ENCODE results near the gene P2RX6. TPM values are rescaled to one million over a fixed set of nuclear protein-coding genes. Genes with fewer than 3 reads are reported as not detected.

P2RX6 gene
- total and polyA plus RNA-seq, 7 experiments from 2014 or later = 0.15 to 1.7 (median 0.65) TPM; not detected in 1

GRCh38 chr22:21015466-21016006 lies 571 bp downstream of the P2RX6 start:
- peaks cover 0 to 21% (median 0%) of the 10 kb centered on the region in 5 donors for H3K27me3 Mint-ChIP-seq
- DNase-seq = no peak
- CTCF ChIA-PET = interaction anchor here (0.7 kb wide), 1 partner anchor 150 kb away, joined by 3 read pairs; no protein-coding TSS in a partner anchor
- Histone ChIP-seq H3K27me3 (ENCODE audit: control insufficient read depth in 2 of 2, insufficient read depth in 2 of 2, low read length in 2 of 2) (no peaks in the 10 kb centered on the region), H3K4me3 (ENCODE audit: low read length) (no peak overlapping the region), H3K36me3 (ENCODE audit: control insufficient read depth in 2 of 3, insufficient read depth in 3 of 3, low read length in 3 of 3) (no peaks in the 10 kb centered on the region), H3K4me1 (ENCODE audit: control insufficient read depth in 2 of 2, insufficient read depth in 2 of 2, low read length in 2 of 2) (peaks cover 13 to 17% of the 10 kb centered on the region in 2 donors), H3K9me3 (ENCODE audit: control insufficient read depth in 2 of 3, low read length in 3 of 3) (no peaks in the 10 kb centered on the region), H3K27ac (ENCODE audit: low read depth, low read length) (no peak overlapping the region)
- POLR2A ChIA-PET = interaction anchor here (1.4 kb wide), 1 partner anchor 16 kb away, joined by 3 read pairs; no protein-coding TSS in a partner anchor
- peak overlapping the region in 4 of 10 donors; percentile 21 to 88 (median 84) for H3K4me3 Mint-ChIP-seq
- no peaks in the 10 kb centered on the region for H3K9me3 Mint-ChIP-seq
- H3K36me3 Mint-ChIP-seq = no peaks in the 10 kb centered on the region
- intact Hi-C loops (cut with micrococcal nuclease) = no loop called here
- no peak for ATAC-seq
- H3K4me1 Mint-ChIP-seq = peaks cover 17 to 36% (median 29%) of the 10 kb centered on the region in 7 donors
- H3K27ac Mint-ChIP-seq = peak overlapping the region in 2 of 9 donors; percentile 5 to 80

DNA sequence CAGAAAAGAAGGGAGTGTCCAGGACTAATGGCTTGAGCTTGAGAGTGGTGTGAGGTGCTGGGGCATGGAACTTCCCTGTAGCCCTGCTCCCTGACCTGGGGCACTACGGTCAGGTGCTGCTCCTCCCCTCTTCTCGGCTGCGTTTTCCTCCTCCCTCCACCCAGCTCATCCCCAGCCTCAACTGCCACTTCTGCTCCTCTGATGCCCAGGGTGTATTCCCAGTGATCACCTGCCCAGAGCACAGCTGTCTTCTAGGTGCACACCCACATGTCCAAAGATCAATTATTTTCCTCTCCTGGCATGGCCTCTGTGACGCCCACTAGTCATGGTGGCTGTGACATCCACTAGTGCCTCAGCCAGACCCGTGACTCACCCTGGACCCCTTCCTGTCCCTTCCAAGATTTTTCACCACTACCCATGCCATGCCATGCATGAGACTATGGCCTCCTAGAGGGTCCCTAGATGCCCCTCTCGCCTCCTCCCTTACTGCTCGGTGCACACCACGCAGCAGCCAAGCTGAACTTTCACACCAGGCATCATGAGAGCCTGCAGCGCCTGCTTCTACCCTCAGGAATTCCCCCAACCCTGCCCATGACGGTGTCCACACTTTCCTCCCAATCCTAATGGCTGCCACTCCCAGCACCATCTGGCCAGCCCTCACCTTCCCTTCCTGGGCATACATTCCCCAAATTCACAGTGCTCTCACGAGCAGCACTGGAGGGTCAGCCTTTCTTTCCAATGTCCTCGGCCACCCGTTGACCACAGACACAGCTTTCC lies 1.9 kb downstream of the P2RX6 start:
- Histone ChIP-seq H3K36me3 (ENCODE audit: control insufficient read depth in 2 of 3, insufficient read depth in 3 of 3, low read length in 3 of 3) (no peaks in the 10 kb centered on the region), H3K27ac (ENCODE audit: low read depth, low read length) (no peak overlapping the region), H3K4me3 (ENCODE audit: low read length) (no peak overlapping the region), H3K9me3 (ENCODE audit: control insufficient read depth in 2 of 3, low read length in 3 of 3) (no peaks in the 10 kb centered on the region), H3K27me3 (ENCODE audit: control insufficient read depth in 2 of 2, insufficient read depth in 2 of 2, low read length in 2 of 2) (no peaks in the 10 kb centered on the region), H3K4me1 (ENCODE audit: control insufficient read depth in 2 of 2, insufficient read depth in 2 of 2, low read length in 2 of 2) (peaks cover 13 to 17% of the 10 kb centered on the region in 2 donors)
- ATAC-seq (no peak), DNase-seq (no peak)
- POLR2A ChIA-PET = interaction anchor here (0.7 kb wide), 1 partner anchor 35 kb away, joined by 3 read pairs; the partner anchor contains the start of gene LZTR1
- Mint-ChIP-seq H3K27ac (peak overlapping the region in 4 of 9 donors; percentile 39 to 82 (median 63)), H3K36me3 (no peaks in the 10 kb centered on the region), H3K9me3 (no peaks in the 10 kb centered on the region), H3K4me1 (peaks cover 17 to 36% (median 29%) of the 10 kb centered on the region in 7 donors), H3K27me3 (peaks cover 0 to 21% (median 0%) of the 10 kb centered on the region in 5 donors), H3K4me3 (peak overlapping the region in 7 of 10 donors; percentile 9 to 66 (median 44))
- intact Hi-C loops (cut with micrococcal nuclease) = no loop called here
- CTCF ChIA-PET = interaction anchor here (0.6 kb wide), 1 partner anchor 55 kb away, joined by 3 read pairs; no protein-coding TSS in a partner anchor

GRCh38 chr22:21018314-21018713 lies 3.3 kb downstream of the P2RX6 start:
- no peaks in the 10 kb centered on the region for H3K36me3 ChIP-seq (ENCODE audit: control insufficient read depth in 2 of 3, insufficient read depth in 3 of 3, low read length in 3 of 3)
- Mint-ChIP-seq H3K4me1 (peaks cover 17 to 32% (median 26%) of the 10 kb centered on the region in 7 donors), H3K27me3 (peaks cover 0 to 18% (median 0%) of the 10 kb centered on the region in 5 donors), H3K9me3 (no peaks in the 10 kb centered on the region), H3K27ac (no peak overlapping the region), H3K36me3 (no peaks in the 10 kb centered on the region), H3K4me3 (no peak overlapping the region)
- no peak for DNase-seq
- ATAC-seq = no peak
- H3K9me3 ChIP-seq (ENCODE audit: control insufficient read depth in 2 of 3, low read length in 3 of 3) = no peaks in the 10 kb centered on the region
- ChIA-PET POLR2A (no interaction called here), CTCF (no interaction called here)
- no peaks in the 10 kb centered on the region for H3K27me3 ChIP-seq (ENCODE audit: control insufficient read depth in 2 of 2, insufficient read depth in 2 of 2, low read length in 2 of 2)
- peaks cover 13 to 17% of the 10 kb centered on the region in 2 donors for H3K4me1 ChIP-seq (ENCODE audit: control insufficient read depth in 2 of 2, insufficient read depth in 2 of 2, low read length in 2 of 2)
- intact Hi-C loops (cut with micrococcal nuclease) = no loop called here
- no peak overlapping the region for H3K4me3 ChIP-seq (ENCODE audit: low read length)
- H3K27ac ChIP-seq (ENCODE audit: low read depth, low read length) = no peak overlapping the region

GRCh38 chr22:21020802-21021429 lies 6.0 kb downstream of the P2RX6 start:
- H3K4me3 Mint-ChIP-seq = no peak overlapping the region
- peaks cover 0 to 4% (median 0%) of the 10 kb centered on the region in 5 donors for H3K27me3 Mint-ChIP-seq
- Histone ChIP-seq H3K4me3 (ENCODE audit: low read length) (no peak overlapping the region), H3K4me1 (ENCODE audit: control insufficient read depth in 2 of 2, insufficient read depth in 2 of 2, low read length in 2 of 2) (peaks cover 10 to 11% of the 10 kb centered on the region in 2 donors), H3K27me3 (ENCODE audit: control insufficient read depth in 2 of 2, insufficient read depth in 2 of 2, low read length in 2 of 2) (no peaks in the 10 kb centered on the region), H3K9me3 (ENCODE audit: control insufficient read depth in 2 of 3, low read length in 3 of 3) (no peaks in the 10 kb centered on the region), H3K27ac (ENCODE audit: low read depth, low read length) (no peak overlapping the region), H3K36me3 (ENCODE audit: control insufficient read depth in 2 of 3, insufficient read depth in 3 of 3, low read length in 3 of 3) (no peaks in the 10 kb centered on the region)
- H3K9me3 Mint-ChIP-seq = peaks cover 0 to 2% (median 0%) of the 10 kb centered on the region in 11 donors
- ChIA-PET CTCF (interaction anchor here (0.6 to 1.1 kb wide), 2 partner anchors 19 to 240 kb away, joined by 3 read pairs; partner anchors contain the start of gene THAP7), POLR2A (no interaction called here)
- DNase-seq (no peak), ATAC-seq (peak; percentile 58)
- H3K36me3 Mint-ChIP-seq = no peaks in the 10 kb centered on the region
- H3K4me1 Mint-ChIP-seq = peaks cover 11 to 18% (median 16%) of the 10 kb centered on the region in 7 donors
- peak overlapping the region in 2 of 9 donors; percentile 23 to 34 for H3K27ac Mint-ChIP-seq
- intact Hi-C loops (cut with micrococcal nuclease) = no loop called here

DNA sequence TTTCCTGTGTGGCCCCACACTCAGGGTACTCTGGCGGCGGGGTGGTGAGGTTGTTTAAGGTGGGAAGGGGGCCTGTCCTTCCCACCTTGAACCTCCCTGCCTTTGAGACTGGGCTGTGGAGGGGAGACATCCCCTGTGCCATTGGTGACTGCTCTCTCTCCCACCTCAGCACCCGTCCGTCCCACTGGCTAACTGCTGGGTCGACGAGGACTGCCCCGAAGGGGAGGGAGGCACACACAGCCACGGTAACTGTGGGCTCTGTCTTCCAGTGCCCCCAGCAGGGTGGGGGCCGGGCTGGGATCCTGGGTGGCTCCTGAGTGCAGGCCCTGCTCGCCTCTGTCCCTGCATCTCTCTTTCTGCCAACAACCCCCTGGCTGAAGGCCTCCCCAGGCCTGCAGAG lies 7.5 kb downstream of the P2RX6 start:
- H3K27ac ChIP-seq (ENCODE audit: low read depth, low read length) = no peak overlapping the region
- ChIA-PET POLR2A (no interaction called here), CTCF (interaction anchor here (0.7 kb wide), 1 partner anchor 24 kb away, joined by 3 read pairs; no protein-coding TSS in a partner anchor)
- no peaks in the 10 kb centered on the region for H3K36me3 ChIP-seq (ENCODE audit: control insufficient read depth in 2 of 3, insufficient read depth in 3 of 3, low read length in 3 of 3)
- Mint-ChIP-seq H3K9me3 (peaks cover 0 to 2% (median 0%) of the 10 kb centered on the region in 11 donors), H3K4me1 (peaks cover 5 to 15% (median 9%) of the 10 kb centered on the region in 7 donors), H3K27ac (no peak overlapping the region), H3K27me3 (no peaks in the 10 kb centered on the region), H3K4me3 (no peak overlapping the region), H3K36me3 (no peaks in the 10 kb centered on the region)
- no peak for ATAC-seq
- H3K27me3 ChIP-seq (ENCODE audit: control insufficient read depth in 2 of 2, insufficient read depth in 2 of 2, low read length in 2 of 2) = no peaks in the 10 kb centered on the region
- peaks cover 10 to 12% of the 10 kb centered on the region in 2 donors for H3K4me1 ChIP-seq (ENCODE audit: control insufficient read depth in 2 of 2, insufficient read depth in 2 of 2, low read length in 2 of 2)
- no peaks in the 10 kb centered on the region for H3K9me3 ChIP-seq (ENCODE audit: control insufficient read depth in 2 of 3, low read length in 3 of 3)
- intact Hi-C loops (cut with micrococcal nuclease) = no loop called here
- DNase-seq = no peak
- H3K4me3 ChIP-seq (ENCODE audit: low read length) = no peak overlapping the region

DNA sequence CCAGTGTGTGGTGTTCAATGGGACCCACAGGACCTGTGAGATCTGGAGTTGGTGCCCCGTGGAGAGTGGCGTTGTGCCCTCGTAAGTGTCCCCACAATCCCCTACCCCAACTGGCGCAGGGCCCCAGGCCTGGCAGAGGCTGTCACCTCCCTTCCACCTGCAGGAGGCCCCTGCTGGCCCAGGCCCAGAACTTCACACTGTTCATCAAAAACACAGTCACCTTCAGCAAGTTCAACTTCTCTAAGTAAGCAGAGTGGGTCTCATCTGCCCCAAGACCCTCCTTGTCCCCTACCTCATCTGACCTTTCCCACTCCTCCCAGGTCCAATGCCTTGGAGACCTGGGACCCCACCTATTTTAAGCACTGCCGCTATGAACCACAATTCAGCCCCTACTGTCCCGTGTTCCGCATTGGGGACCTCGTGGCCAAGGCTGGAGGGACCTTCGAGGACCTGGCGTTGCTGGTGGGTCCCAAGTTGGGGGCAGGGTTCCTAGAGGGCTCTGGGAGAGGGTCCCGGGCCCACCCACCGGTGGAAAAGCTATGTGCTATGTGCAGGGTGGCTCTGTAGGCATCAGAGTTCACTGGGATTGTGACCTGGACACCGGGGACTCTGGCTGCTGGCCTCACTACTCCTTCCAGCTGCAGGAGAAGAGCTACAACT lies 8.1 kb downstream of the P2RX6 start:
- CTCF ChIA-PET = no interaction called here
- H3K9me3 Mint-ChIP-seq = peaks cover 0 to 2% (median 0%) of the 10 kb centered on the region in 11 donors
- no peak overlapping the region for H3K4me3 Mint-ChIP-seq

More for the DNA sequence above, 8.1 kb downstream of the P2RX6 start:
- H3K27me3 ChIP-seq (ENCODE audit: control insufficient read depth in 2 of 2, insufficient read depth in 2 of 2, low read length in 2 of 2) = no peaks in the 10 kb centered on the region
- Mint-ChIP-seq H3K27me3 (no peaks in the 10 kb centered on the region), H3K4me1 (peaks cover 5 to 15% (median 9%) of the 10 kb centered on the region in 7 donors), H3K27ac (no peak overlapping the region), H3K36me3 (no peaks in the 10 kb centered on the region)
- peaks cover 10 to 12% of the 10 kb centered on the region in 2 donors for H3K4me1 ChIP-seq (ENCODE audit: control insufficient read depth in 2 of 2, insufficient read depth in 2 of 2, low read length in 2 of 2)
- H3K36me3 ChIP-seq (ENCODE audit: control insufficient read depth in 2 of 3, insufficient read depth in 3 of 3, low read length in 3 of 3) = no peaks in the 10 kb centered on the region
- DNase-seq (no peak), ATAC-seq (no peak)
- POLR2A ChIA-PET = no interaction called here
- no peaks in the 10 kb centered on the region for H3K9me3 ChIP-seq (ENCODE audit: control insufficient read depth in 2 of 3, low read length in 3 of 3)
- no peak overlapping the region for H3K27ac ChIP-seq (ENCODE audit: low read depth, low read length)
- H3K4me3 ChIP-seq (ENCODE audit: low read length) = no peak overlapping the region
- intact Hi-C loops (cut with micrococcal nuclease) = no loop called here
